K562 (cell line): ENCODE data around the gene SUMO3. TPM values are rescaled to one million over a fixed set of nuclear protein-coding genes. Genes with fewer than 3 reads are reported as not detected.

Experiments
- BRCA1 ChIP-seq, 2 experiments: fragments of 450-650 bp in 1 of 2; sonication (generic) in 1 of 2; formaldehyde crosslinking in 1 of 2; IDR thresholded peaks; 2 replicates each; pipeline versions ENCODE4 v1.5.0 to v1.6.1; 2017 to 2020; ENCODE audit warnings: mild to moderate bottlenecking in 1 of 2, missing genetic modification reagents in 1 of 2
- CHD1 ChIP-seq: fragments of 200-600 bp; sonication (generic); IDR thresholded peaks from one replicate; pipeline ENCODE4 v1.6.1; 2012; ENCODE audit warnings: mild to moderate bottlenecking, moderate library complexity, low read length, inconsistent platforms
- CSDE1 ChIP-seq, 2 experiments: fragments of 450-650 bp; IDR thresholded peaks; 2 replicates each; pipeline ENCODE4 v1.6.1; 2016; ENCODE audit warnings: mild to moderate bottlenecking in 1 of 2
- DPF2 ChIP-seq: fragments of 450-650 bp; IDR thresholded peaks from 2 replicates; pipeline ENCODE4 v1.6.1; 2016
- FOS ChIP-seq: IDR thresholded peaks from 3 replicates; pipeline ENCODE4 v1.6.1; 2011; ENCODE audit not compliant: insufficient read length; ENCODE audit errors: extremely low read depth
- GABPB1 ChIP-seq: sonication (generic); formaldehyde crosslinking; IDR thresholded peaks from 2 replicates; pipeline ENCODE4 v1.8.0; 2022; ENCODE audit warnings: mild to moderate bottlenecking, missing genetic modification reagents
- HMGXB4 ChIP-seq: sonication (generic); formaldehyde crosslinking; IDR thresholded peaks from 2 replicates; pipeline ENCODE4 v1.8.1; 2023; ENCODE audit warnings: mild to moderate bottlenecking, missing genetic modification reagents
- MEF2A ChIP-seq: IDR thresholded peaks from 2 replicates; pipeline ENCODE4 v1.6.1; 2011; ENCODE audit warnings: low read depth, mild to moderate bottlenecking, low read length, moderate library complexity; ENCODE audit not compliant: control insufficient read depth
- YY1 ChIP-seq, 3 experiments: IDR thresholded peaks; 2 replicates each; pipeline ENCODE4 v1.6.1; 2011; ENCODE audit warnings: low read length in 2 of 3, mild to moderate bottlenecking in 2 of 3, moderate library complexity in 2 of 3, borderline replicate concordance in 1 of 3, control low read depth in 1 of 3, low read depth in 1 of 3; ENCODE audit not compliant: insufficient read depth in 3 of 3, insufficient replicate concordance in 2 of 3, control insufficient read depth in 1 of 3, insufficient read length in 1 of 3; ENCODE audit errors: extremely low read depth in 1 of 3
- ZNF23 ChIP-seq: fragments of 250-450 bp; sonication (Bioruptor Pico); IDR thresholded peaks from 2 replicates; pipeline ENCODE4 v1.4.0; 2020; ENCODE audit warnings: mild to moderate bottlenecking
- ZNF354B ChIP-seq: fragments of 250-450 bp; sonication (Bioruptor Pico); IDR thresholded peaks from 2 replicates; pipeline ENCODE4 v1.4.0; 2020
- ZNF407 ChIP-seq: fragments of 450-650 bp; IDR thresholded peaks from 2 replicates; pipeline ENCODE4 v1.6.1; 2016; ENCODE audit warnings: low read depth
- polyA plus RNA-seq, 8 experiments: library from polyadenylated mRNA; depleted of rRNA in 4 of 8; stranded (reverse) in 5 of 8; unstranded in 3 of 8; fragments of >200 nt; fragmentation: Nextera tagmentation in 2 of 8; fragmentation: Illumina TruSeq in 1 of 8; extraction: Ambion mirVana in 2 of 8; extraction: Trizol in 1 of 8; gene quantifications; 2 replicates each; pipeline versions ENCODE4 v1.2.1 to v1.2.3, GENCODE V29; 2011 to 2014; ENCODE audit warnings: inconsistent platforms in 1 of 8, missing spikeins in 1 of 8
- total RNA-seq, 7 experiments: library from RNA; depleted of rRNA in 6 of 7; stranded (reverse); fragments of >200 nt in 6 of 7; fragmentation: Illumina TruSeq in 2 of 7; extraction: Trizol in 2 of 7; gene quantifications; 2 replicates each; pipeline versions ENCODE4 v1.2.1 to v1.2.3, GENCODE V29; 2011 to 2021; ENCODE audit warnings: low replicate concordance in 1 of 7
- TF ChIP-seq, protein P1 (sequence below), 3 experiments: IDR thresholded peaks in 2 of 3; conservative IDR thresholded peaks in 1 of 3; 2 replicates each; pipeline ENCODE4 v1.5.1; 2011 to 2012; ENCODE audit warnings: low read length in 3 of 3, mild to moderate bottlenecking in 3 of 3, control low read depth in 2 of 3, improper control_type of control experiment in 1 of 3, inconsistent platforms in 1 of 3, low read depth in 1 of 3, mixed read lengths in 1 of 3, moderate library complexity in 1 of 3; ENCODE audit not compliant: insufficient read depth in 2 of 3

SUMO3 gene
- total and polyA plus RNA-seq, 9 of the 15 experiments (the other 6 are each of a cell fraction or from before 2014, with no cell fraction given) = 13.9 to 143 (median 113) TPM

DNA sequence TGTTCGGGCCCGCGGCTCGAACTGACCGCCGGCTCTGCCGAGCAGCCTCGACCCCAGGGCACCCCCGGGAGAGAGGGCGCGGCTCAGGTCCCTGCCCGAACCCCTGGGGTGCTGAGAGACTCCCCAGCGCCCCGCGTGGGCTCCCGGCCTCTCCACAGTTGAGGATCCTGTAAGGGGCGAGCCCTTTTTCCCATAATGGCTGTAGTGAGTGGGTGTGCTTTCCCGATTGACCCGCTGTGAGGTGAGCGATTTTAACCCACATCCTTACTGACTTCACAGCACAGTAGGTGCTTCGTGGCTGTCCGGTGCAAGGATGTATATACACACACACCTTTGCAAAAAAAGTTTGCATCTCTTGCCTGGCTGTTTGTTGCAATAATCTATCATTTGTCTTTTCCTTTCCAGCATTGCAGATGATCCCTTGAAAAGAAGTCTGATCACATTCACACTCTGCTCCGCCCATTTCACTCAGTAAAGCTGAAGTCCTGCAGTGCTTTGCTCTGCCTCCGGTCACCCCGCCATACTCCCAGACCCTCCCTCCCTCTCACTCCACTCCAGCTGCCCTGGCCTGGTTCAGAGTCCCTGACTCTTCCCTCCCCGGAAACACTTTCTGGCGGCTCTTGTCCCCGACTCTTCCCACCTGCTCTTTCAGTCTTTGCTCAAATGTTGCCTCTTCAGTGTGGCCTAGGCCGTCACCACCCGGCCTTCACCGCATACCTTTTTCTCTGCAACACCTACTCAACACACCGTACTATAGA is 15.3 kb downstream of the SUMO3 start (continued):
- TF ChIP-seq ZNF407 = peak; percentile 37; the same call in 1 of the 2 replicates
- no peak for TF ChIP-seq ZNF23 (CRISPR knock-in tag)
- 0 out of 2 replicates have a peak, but pooled peaks have one; percentile 31 for TF ChIP-seq GABPB1 (CRISPR knock-in tag)
- TF ChIP-seq, protein P1, sequence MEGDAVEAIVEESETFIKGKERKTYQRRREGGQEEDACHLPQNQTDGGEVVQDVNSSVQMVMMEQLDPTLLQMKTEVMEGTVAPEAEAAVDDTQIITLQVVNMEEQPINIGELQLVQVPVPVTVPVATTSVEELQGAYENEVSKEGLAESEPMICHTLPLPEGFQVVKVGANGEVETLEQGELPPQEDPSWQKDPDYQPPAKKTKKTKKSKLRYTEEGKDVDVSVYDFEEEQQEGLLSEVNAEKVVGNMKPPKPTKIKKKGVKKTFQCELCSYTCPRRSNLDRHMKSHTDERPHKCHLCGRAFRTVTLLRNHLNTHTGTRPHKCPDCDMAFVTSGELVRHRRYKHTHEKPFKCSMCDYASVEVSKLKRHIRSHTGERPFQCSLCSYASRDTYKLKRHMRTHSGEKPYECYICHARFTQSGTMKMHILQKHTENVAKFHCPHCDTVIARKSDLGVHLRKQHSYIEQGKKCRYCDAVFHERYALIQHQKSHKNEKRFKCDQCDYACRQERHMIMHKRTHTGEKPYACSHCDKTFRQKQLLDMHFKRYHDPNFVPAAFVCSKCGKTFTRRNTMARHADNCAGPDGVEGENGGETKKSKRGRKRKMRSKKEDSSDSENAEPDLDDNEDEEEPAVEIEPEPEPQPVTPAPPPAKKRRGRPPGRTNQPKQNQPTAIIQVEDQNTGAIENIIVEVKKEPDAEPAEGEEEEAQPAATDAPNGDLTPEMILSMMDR (IDR thresholded peaks at IDR 0.05 in 2 of 3, conservative IDR thresholded peaks at IDR 0.05 in 1 of 3; ENCODE audit: insufficient read depth in 2 of 3, low read depth in 1 of 3, low read length in 3 of 3) = peak; percentile 32 to 51 (median 42); a peak in 4 of 6 replicates
- no peak for TF ChIP-seq HMGXB4 (CRISPR knock-in tag)
- TF ChIP-seq ZNF354B (CRISPR knock-in tag) = no peak
- TF ChIP-seq YY1 (IDR thresholded peaks at IDR 0.05; ENCODE audit: borderline replicate concordance in 1 of 3, control insufficient read depth in 1 of 3, extremely low read depth in 1 of 3, insufficient read depth in 3 of 3, insufficient read length in 1 of 3, insufficient replicate concordance in 2 of 3, low read depth in 1 of 3, low read length in 2 of 3) = peak in 1 of 3 experiments; percentile 51
- TF ChIP-seq FOS = no peak
- no peak for TF ChIP-seq BRCA1 (IDR thresholded peaks at IDR 0.05)
- TF ChIP-seq BRCA1 (CRISPR knock-in tag; IDR thresholded peaks at IDR 0.05) = no peak
- TF ChIP-seq CSDE1 (IDR thresholded peaks at IDR 0.05) = no peak
- TF ChIP-seq DPF2 = 0 out of 2 replicates have a peak, but pooled peaks have one; percentile 7
- TF ChIP-seq CHD1 = peak; percentile 37
- TF ChIP-seq MEF2A = no peak
